HG03108 (cell line): ENCODE data around the gene ANO4.

Experiments
- ATAC-seq: cut with Tn5 transposase; IDR thresholded peaks from one replicate; pipeline ENCODE4 v1.9.1; 2021; ENCODE audit warnings: moderate library complexity; ENCODE audit not compliant: unreplicated experiment

ANO4 gene

DNA sequence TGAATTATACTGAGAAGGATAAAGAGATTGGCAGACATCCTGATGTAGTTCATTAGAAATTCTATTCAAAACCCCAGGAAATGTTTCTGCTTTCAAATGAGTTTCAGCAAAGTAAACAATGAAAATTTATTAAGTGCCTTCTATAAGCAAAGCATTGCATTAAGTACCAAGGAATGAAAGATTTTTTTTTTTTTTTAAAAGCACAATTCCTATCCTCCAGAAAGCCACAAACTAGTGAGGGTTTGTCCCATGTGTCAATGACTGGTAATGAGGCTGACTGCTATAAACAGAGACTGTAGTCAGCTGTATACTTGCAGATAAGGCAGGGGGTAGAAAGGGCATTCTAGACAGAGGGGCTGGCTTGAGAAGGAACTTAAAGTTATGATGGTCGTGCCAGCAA is 6.7 kb downstream of the ANO4 start:
- ATAC-seq: no peak

DNA sequence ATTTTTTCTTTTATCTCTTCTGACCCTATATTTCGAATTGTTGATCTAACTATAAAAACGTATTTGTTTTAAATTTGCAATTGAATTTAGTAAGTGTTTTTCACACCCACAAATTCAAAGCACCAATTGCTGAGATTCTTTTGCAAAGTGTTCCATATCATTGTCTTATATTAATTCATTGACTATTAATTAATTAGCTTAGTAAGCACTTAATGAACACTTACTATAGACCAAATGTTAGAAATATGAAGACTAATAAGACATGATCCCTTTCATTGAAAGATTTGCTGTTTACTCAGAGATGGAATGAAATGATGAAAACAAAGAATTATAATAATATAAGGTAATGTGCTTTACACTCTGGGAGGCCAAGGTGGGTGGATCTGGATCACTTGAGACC is 14.2 kb downstream of the ANO4 start:
- ATAC-seq: no peak

DNA sequence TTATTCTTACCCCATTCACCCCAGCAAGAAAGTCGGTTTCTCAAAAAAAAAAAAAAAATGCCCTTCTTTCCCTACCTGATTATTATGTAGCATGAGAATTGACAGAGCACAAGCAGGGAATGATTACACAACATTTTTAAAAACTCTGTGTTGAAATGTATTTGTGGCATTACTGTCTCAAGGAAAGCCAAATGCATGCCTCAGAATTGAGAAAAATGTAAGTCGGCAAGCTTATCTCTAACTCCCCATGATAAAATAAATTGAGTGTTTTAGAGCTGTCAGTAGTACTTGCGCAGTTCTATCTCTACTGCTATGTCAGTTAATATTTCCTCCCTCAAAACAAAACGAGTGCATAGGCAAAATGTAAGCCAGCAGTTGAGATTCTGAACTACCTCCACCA is 25.7 kb downstream of the ANO4 start:
- no peak for ATAC-seq

DNA sequence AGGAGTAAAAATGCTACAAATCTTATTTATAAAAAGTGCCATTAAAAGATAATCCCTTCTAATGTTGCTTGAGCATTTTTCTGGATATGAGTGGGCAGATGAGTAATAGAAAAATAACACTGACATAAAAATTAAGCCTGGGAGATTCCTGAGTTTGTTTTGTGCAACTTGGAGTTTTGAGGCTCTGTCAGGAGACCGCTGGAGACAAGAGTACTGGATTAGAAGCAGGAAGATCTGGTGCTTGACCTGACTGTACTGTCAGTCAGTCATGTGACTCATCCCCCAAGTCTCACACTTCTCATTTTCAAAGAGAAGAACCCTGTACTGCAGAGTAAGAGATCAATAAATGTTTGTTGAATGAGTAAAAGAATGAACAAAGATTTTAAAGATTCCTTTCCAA is 29.4 kb downstream of the ANO4 start:
- ATAC-seq: no peak

DNA sequence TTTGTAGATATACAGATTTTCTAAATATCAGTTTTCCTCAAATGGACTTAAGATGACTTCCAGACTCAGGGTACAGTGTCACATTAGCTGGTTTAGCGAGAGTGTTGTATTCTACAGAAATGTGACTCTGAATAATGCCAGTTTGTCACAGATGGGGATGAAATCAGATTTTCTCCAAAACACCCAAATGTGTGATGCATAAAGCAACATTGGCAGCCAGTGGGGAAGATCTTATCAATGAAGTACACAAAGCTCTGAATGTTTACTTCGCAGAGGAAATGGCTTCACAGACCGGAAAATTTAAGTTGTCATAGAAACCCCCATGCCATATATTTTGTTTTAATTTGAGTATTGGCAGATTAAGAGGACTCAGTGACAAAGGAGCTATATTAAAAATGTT is 29.9 kb downstream of the ANO4 start:
- no peak for ATAC-seq

DNA sequence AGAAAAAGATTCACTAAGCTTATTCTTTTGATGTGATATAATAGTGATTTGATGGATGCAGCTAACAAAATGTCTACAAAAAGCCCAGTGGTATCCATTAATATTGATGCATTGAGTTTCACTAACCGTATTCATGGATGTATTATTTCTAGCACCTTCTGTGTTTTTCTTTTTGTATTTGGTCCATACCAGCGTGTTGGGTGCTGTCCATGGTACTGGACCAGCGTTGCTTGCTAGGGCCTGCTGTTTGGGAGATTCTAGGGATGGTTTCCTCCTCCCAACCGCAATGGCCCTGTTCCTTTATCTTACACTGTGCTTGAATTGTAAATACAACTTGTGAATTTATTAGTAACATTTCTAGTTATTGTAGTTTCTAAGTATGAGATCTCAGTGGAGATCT is 31.7 kb downstream of the ANO4 start:
- no peak for ATAC-seq

DNA sequence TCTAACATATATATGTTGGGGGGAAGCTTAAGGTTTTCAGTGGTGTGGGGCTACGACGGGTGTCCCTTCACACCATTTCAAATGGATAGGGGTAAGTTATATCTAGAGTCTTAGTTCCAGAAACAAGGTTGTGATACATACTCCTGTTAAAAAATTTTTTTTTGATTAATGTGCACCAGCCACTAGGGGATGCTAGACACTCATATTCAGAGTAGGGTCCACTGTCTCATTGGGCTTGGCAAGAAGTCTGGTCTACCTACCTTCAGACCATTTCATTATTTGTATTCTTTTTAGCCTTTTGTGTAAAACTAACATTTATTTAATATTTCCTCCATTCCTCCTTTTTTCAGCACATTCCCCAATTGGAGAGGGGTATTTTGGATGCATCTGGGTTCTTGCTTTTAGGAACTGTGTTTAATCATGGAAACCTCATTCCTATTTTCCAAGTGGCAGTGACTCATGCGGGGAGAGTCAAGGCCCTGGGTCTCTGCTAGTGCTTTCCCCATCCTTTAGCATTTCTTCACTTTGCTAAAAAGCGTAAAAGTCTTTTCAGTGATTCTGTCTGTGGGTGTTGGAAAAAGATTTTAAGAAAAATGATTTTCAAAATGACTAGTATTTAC is 33.4 kb downstream of the ANO4 start:
- no peak for ATAC-seq

DNA sequence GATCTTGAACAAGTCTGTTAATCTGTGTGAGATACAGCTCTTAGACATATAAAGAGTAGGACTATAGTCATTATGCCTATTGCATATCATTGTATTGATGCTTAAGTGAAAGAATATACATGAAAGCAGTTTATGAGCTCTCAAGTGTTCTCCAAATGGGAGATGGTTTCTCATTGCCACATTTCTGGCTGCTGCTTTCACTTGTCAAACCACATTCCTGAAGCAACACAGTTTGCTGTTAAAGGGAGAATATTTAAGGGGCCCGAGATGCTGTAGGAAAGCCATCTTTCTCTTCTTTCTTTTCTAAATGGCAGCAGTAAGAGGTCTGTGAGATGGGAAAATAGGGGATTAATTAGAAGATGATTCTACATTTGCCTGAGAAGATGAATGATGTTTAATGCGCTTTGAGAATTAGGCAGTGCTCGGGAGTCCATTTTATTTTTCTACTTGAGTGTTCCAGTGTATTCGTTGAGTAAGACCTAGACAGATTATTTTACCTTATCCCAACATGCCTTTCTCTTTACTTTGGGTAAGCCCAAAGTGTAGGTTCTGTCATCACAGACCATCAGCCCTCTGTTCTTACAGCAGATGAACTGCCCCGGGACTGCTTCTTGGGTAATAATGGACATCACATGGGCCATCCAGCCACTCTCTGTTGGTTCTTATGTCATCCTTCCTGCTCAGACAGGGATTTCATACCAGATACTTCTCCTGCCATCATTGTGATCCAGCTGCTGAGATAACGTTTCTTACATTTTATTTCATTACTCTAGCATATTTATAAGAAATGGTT is 35.6 kb downstream of the ANO4 start:
- ATAC-seq: no peak

DNA sequence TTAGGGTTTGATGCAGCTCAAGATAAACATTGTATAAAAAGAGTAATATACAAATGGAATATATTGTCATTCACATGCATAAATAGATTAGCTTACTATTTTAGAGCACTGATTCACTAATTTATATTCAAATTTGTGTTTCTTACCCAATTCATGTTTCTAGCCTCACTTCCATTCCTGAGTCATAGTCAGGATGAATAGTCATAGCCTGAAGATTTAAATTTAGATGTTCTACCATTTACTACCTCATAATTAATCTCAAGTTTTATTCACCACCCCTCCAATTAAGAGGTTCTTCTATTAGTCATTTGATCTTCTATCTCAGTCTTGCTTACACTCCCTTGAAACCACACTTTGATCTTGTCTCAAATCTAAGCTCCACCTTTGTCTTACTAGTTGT is 38.7 kb downstream of the ANO4 start:
- no peak for ATAC-seq

DNA sequence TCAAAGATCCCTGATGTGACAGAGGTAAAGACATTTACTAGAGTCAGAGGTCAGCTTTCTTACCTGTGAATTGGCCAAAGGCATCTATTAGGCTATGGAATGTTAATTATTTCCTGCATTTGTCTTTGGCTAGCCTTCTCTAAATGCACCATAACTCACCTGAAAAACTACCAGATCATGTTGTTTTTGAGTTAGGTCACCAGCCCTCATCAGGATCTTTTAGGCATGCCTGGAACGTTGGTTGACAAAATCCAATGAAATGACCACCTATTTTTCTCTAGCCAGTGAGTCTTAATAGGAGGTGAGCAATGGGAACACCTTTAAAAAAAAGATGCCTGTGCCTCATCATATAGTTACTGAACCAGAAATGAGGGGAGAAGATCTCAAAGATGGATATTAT is 46.2 kb downstream of the ANO4 start:
- no peak for ATAC-seq

DNA sequence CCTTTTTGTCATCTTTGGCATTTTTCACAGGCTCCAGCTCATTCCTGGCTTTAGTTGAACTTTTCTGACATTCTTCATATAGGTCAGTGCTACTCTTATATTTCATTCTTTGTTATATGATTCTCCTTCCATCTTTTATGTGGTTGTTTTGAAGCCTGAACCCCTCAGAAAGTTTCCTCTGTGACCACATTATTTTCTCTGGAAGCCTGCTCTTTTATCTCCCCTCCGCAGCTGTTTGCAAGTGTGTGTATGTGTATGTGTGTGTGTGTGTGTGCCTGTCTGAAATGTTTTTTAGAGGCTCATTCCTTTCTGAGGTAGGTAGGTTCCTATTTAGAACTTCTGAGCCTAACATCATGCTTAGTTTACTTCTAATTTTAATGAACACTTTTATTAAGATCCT is 47.6 kb downstream of the ANO4 start:
- no peak for ATAC-seq

DNA sequence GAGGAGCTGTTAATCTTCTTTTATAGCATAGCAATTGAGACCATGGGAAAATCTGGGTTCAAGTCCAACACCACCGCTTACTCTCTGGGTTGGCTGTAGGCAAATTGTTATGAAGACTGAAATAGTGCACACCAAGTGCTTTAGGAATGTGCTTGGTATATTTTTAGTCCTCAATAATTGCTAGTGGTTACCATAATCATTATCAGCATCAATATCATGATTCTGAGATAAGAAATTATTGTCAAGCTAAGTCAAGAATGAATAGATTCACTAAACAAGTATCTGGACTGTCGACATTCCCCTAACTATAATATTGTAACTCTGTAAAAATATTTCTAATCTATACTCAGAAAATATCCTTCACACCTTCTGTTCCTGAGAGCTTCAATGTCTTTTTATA is 48.5 kb downstream of the ANO4 start:
- ATAC-seq: no peak

DNA sequence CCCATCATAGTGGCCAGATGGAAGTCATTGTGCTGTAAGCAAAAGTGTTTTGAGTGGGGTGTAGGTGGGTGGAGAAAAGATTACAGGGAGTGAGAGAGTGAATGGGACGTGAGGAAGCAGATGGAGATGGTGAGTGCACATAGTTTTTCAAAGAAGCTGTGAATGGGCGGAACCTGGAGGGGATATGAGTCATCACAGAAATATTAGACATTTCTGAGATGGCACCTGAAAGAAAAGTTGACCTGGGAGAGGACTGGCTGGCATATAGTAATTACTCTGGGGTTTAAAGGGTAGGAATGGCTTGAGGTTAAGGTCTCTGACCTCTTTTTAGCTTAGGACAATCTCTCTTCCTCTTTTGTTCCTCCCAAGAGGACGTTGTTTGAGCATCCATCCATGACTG is 50.5 kb downstream of the ANO4 start:
- no peak for ATAC-seq

DNA sequence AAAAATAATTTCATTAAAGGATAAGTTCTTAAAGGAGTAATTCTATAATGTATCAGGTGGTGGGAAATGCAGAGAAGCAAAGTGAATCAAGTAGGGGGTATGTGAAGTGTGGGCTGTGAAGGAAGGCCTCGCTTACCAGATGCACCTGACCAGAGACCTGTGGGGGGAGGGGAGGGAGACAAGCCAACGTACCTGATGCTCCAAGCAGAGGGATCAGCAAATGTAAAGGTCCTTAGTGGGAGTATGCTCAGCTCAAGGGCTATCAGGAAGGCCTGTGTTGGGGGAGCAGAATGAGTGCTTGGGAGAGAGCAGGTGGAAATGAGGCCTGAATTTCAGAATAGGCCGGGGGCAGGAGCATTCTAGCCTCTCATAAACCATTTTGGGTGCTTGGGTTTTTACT is 57.1 kb downstream of the ANO4 start:
- ATAC-seq: no peak

DNA sequence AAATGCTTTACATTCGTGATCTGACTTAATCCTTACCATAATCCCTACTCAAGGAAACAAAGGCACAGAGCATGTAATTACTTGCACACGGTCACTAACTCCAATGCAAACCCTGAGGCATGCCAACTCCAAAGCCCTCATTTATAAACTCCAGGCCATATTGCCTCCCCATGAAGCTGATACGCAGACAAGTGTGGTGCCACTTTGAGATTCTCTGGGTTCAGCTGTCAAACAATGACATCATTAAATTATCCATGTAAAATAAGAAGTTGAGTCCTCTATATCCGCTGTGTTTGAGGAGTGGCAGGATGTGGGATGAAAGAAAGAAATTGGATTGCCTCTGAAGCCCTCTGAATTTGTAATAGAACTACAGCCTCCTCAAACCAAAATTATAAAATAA is 62.8 kb downstream of the ANO4 start:
- ATAC-seq: no peak

DNA sequence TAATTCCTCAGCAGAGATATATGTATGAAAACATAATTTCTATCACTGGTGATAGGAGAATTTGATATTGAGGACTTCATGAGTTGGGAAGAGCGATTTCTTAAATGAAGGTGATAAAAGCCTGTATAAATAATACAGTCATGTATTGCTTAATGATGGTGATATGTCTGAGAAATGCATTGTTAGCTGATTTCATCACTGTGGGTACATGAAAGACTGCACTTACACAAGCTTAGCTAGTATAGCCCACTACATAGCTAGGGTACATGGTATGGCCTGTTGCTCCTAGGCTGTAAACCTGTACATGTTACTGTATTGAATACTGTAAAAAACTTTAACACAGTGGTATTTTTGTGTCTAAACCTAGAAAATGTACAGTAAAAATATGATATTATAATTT is 63.4 kb downstream of the ANO4 start:
- no peak for ATAC-seq

DNA sequence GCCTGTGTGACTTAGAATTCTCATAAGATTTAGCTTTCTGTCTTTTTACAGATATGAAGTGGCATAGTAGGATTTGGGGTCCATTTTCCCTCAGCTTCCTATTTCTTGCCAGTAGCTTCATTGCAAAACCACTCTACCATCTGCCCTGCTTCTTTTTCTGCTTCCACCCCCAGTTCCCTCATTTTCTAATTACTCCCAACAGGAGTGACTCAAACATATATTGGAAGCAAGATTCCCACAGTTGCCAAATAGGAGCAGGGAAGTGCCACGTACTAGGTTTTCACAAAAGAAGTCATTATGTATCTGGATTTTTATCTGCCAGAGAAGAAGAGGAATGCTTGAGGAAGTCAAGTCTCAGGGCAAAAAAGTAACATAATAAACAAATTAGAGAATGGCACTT is 64.1 kb downstream of the ANO4 start:
- no peak for ATAC-seq

DNA sequence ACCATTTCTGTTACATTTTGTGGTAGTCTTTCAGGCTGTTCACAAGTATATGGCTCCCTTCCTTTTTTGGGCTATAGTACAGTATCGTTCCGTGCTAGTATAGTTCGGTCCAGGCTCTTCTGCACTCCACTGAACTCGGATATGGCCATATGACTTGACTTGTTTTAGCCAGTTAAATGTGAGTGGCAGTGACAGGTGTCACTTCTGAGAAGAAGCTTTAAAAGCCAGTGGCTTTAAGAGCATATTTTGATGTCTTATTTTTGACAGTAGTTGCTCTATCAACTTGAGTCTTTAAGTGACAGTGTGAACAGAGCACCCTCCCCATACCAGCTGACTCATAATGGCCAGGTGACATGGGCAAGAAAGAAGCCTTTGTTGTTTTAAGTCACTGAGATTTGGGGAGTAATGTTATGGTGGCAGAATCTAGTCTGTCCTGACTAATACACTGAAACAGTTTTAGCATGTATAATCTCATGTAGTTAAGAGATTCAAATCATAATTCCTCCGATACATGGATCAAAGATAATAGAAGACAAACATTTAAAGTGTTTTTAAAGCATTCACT is 64.6 kb downstream of the ANO4 start:
- no peak for ATAC-seq

DNA sequence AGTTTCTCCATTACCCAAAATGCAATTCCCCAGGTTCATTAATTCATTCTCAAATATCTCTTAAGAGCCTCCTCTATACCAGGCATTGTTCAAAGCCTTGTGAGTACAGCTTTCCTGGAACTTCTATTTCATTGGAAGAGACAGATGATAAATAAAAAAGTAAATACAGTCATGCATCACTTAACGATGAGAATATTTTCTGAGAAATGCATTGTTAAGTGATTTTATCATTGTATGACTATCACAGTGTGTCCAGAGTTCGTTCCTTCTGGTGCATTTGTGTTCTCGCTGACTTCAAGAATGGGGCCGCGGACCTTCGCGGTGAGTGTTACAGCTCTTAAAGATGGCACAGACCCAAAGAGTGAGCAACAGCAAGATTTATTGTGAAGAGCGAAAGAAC is 66.0 kb downstream of the ANO4 start:
- no peak for ATAC-seq

DNA sequence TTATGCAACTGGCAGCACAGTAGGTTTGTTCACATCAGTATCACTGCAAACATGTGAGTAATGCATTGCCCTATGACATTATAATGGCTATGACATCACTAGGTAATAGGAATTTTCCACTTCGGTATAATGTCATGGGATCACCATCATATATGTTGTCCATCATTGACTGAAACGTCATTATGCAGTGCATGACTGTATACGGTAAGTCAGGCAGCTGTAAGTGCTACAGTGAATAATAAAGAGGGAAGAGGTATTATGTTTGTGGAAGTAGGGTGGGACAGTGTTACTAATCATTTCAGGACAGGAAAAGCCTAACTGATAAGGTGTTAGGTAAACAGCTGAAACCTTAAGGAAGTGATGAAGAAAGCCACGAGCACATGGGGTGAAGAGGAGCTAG is 68.1 kb downstream of the ANO4 start:
- ATAC-seq: no peak

DNA sequence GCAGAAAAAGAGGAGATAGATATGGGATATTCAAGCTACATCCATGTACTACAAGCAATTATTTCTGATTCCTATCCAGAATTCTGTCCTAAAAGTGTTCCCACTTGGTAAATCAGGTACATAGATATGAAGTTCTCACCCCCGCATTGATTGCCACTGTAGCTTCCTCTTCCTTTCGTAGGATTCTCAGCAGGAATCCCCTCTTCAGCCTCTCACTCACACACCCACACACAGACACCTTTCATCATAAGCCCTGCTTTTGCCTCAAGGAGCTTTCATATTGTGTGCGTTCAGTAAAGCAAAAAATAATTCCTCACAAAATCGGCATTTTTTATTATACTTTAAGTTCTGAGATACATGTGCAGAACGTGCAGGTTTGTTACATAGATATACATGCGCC is 69.8 kb downstream of the ANO4 start:
- ATAC-seq: no peak

DNA sequence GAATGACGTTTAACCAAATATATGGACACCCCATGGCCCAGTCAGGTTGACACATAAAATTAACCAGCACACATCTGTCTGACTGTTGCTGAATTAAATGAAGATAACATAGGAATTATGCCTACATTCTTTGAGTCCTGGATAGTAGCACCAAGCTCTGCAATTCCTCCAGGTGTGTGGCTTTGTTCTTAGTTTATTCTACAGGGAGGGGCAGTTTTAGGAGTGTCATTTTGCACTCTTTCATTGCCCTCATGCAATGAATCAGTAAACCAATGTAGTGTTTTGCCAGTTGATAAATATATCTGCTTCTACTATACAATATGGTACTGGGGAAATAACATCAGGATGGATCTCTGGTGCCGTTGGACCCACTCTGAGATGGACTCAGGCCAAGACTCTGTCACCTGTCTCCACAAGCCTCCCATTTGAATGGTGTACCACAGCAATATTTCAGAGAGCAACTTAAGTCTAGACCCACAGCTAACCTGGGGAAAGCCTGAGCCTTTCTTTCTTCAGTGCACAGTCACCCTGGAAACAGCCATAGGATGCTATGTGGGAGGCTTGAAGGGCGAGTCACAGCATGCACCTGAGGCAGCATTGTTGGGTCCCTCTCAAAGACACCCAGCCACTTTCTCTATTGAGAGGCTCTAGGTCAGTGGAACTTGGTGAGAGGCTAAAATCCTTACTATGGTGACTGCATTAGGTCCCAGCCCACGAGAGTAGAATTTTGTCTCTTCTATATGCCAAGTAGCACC is 73.2 kb downstream of the ANO4 start:
- ATAC-seq: no peak
